ENCODE results near the gene MYL6.

Gene MYL6

GRCh38 chr12:56158029-56158925 lies at the start of gene MYL6 (continued):
- TF ChIP-seq PBX3 (CRISPR knock-in tag; IDR thresholded peaks at IDR 0.05), result no peak

- Histone ChIP-seq H3K9me3 (ENCODE audit: control insufficient read depth, insufficient read depth, low read depth, low read length) (no peaks in the 10 kb centered on the region), H3K36me3 (ENCODE audit: control insufficient read depth in 2 of 2, insufficient read depth in 1 of 2, low read length in 2 of 2) (peaks cover 53 to 86% of the 10 kb centered on the region in 2 experiments), H3K27ac (ENCODE audit: extremely low read depth, low read depth, low read length) (no peak overlapping the region), H3K4me1 (ENCODE audit: control insufficient read depth, insufficient read depth, low read length) (0 out of 2 replicates have a peak, but pooled peaks cover 2% of the 10 kb centered on the region), H3K4me3 (ENCODE audit: low read depth, low read length) (no peak overlapping the region)
- ChIA-PET POLR2A (interaction anchor here (1.7 kb wide), 1 partner anchor 31 kb away, joined by 4 read pairs; no protein-coding TSS in a partner anchor), CTCF (interaction anchor here (0.6 to 1.2 kb wide), 2 partner anchors 42 to 148 kb away, joined by 3 to 4 read pairs; partner anchors contain the start of genes ANKRD52 and MYL6B)
- TF ChIP-seq WT1 (tag by site-specific recombination; IDR thresholded peaks at IDR 0.05) (no peak), ZNF133 (tag by site-specific recombination; IDR thresholded peaks at IDR 0.05) (no peak), ZBTB6 (tag by site-specific recombination; IDR thresholded peaks at IDR 0.05) (no peak), ZNF544 (tag by site-specific recombination; IDR thresholded peaks at IDR 0.05) (no peak), ZNF394 (tag by site-specific recombination; IDR thresholded peaks at IDR 0.05; ENCODE audit: borderline replicate concordance) (no peak), KLF1 (tag by site-specific recombination; IDR thresholded peaks at IDR 0.05) (no peak), ZNF416 (tag by site-specific recombination; IDR thresholded peaks at IDR 0.05) (no peak), ZNF391 (tag by site-specific recombination; IDR thresholded peaks at IDR 0.05; ENCODE audit: borderline replicate concordance, low read depth) (no peak), ZNF629 (tag by site-specific recombination; IDR thresholded peaks at IDR 0.05) (no peak), AEBP2 (tag by site-specific recombination; IDR thresholded peaks at IDR 0.05; ENCODE audit: borderline replicate concordance) (no peak), ZNF843 (tag by site-specific recombination; IDR thresholded peaks at IDR 0.05) (no peak), SP3 (tag by site-specific recombination; IDR thresholded peaks at IDR 0.05) (no peak), MEIS1 (CRISPR knock-in tag; IDR thresholded peaks at IDR 0.05; ENCODE audit: borderline replicate concordance) (no peak), ZNF580 (tag by site-specific recombination; IDR thresholded peaks at IDR 0.05) (no peak), BCL6B (tag by site-specific recombination; IDR thresholded peaks at IDR 0.05) (no peak)
Measured at GRCh38 chr12:56110571-56110970, 47.6 kb upstream of the MYL6 start.

- ChIA-PET CTCF (interaction anchor here (1.0 kb wide), 1 partner anchor 76 kb away, joined by 5 read pairs; no protein-coding TSS in a partner anchor), POLR2A (interaction anchor here (1.6 kb wide), 1 partner anchor 10 kb away, joined by 13 read pairs; the partner anchor contains the start of gene PA2G4)
- Histone ChIP-seq H3K27ac (ENCODE audit: extremely low read depth, low read depth, low read length) (0 out of 2 replicates have a peak overlapping the region, but pooled peaks have one; percentile 3), H3K36me3 (ENCODE audit: control insufficient read depth in 2 of 2, insufficient read depth in 1 of 2, low read length in 2 of 2) (peaks cover 29 to 63% of the 10 kb centered on the region in 2 experiments), H3K4me3 (ENCODE audit: low read depth, low read length) (no peak overlapping the region), H3K4me1 (ENCODE audit: control insufficient read depth, insufficient read depth, low read length) (peaks cover 3% of the 10 kb centered on the region), H3K9me3 (ENCODE audit: control insufficient read depth, insufficient read depth, low read depth, low read length) (no peaks in the 10 kb centered on the region)
- TF ChIP-seq ZNF580 (tag by site-specific recombination; IDR thresholded peaks at IDR 0.05) (no peak), ZNF121 (tag by site-specific recombination; IDR thresholded peaks at IDR 0.05) (no peak), ZNF629 (tag by site-specific recombination; IDR thresholded peaks at IDR 0.05) (no peak), ZNF514 (tag by site-specific recombination; IDR thresholded peaks at IDR 0.05) (no peak), KLF9 (tag by site-specific recombination; IDR thresholded peaks at IDR 0.05; ENCODE audit: low read depth) (no peak), ZNF335 (tag by site-specific recombination; conservative IDR thresholded peaks at IDR 0.05) (no peak), ZBTB48 (tag by site-specific recombination; IDR thresholded peaks at IDR 0.05) (no peak), GLIS2 (tag by site-specific recombination; IDR thresholded peaks at IDR 0.05) (no peak), ZNF324 (tag by site-specific recombination; IDR thresholded peaks at IDR 0.05) (no peak), GLI4 (tag by site-specific recombination; IDR thresholded peaks at IDR 0.05) (no peak), ZNF426 (tag by site-specific recombination; IDR thresholded peaks at IDR 0.05) (no peak)
Measured at GRCh38 chr12:56114084-56114483, 44.1 kb upstream of the MYL6 start.
